Activated CD8-positive, alpha-beta T cell treated with anti-CD3 and anti-CD28 coated beads, Interleukin-2, amount 10 ng/mL, durations not matched to agents 7 days and 5 days (primary cell): ENCODE measurements around the gene DHRS1. TPM values are rescaled to one million over a fixed set of nuclear protein-coding genes. Genes with fewer than 3 reads are reported as not detected.

Experiments
- ATAC-seq: fragments of 150-1000 bp; cut with Tn5 transposase; one replicate; pipeline ENCODE4 v1.10.0; 2021; ENCODE audit warnings: moderate library complexity
- CTCF ChIA-PET: fragments of 350-600 bp; sonication (Branson Sonifier 250); formaldehyde crosslinking; loops from one replicate; lab custom pipeline; 2021; ENCODE audit warnings: antibody characterized with exemption; lab: Charles Lee
- POLR2A ChIA-PET: fragments of 350-600 bp; sonication (Branson Sonifier 250); formaldehyde crosslinking; loops from one replicate; lab custom pipeline; 2021; ENCODE audit warnings: antibody characterized with exemption; lab: Charles Lee
- DNase-seq: peaks from one replicate; pipeline ENCODE4 v3.0.0-alpha.2; 2020
- H3K27ac Mint-ChIP-seq: one replicate; pipeline ENCODE4 v1.8.0; 2021; ENCODE audit warnings: mild to moderate bottlenecking, mixed read lengths
- H3K27me3 Mint-ChIP-seq: one replicate; pipeline ENCODE4 v1.8.0; 2021; ENCODE audit warnings: low read depth, mixed read lengths
- H3K36me3 Mint-ChIP-seq: one replicate; pipeline ENCODE4 v1.8.0; 2021; ENCODE audit warnings: low read depth, mixed read lengths
- H3K4me1 Mint-ChIP-seq: one replicate; pipeline ENCODE4 v1.8.0; 2021; ENCODE audit warnings: low read depth, mixed read lengths
- H3K4me3 Mint-ChIP-seq: one replicate; pipeline ENCODE4 v1.8.0; 2021; ENCODE audit warnings: mild to moderate bottlenecking, mixed read lengths
- H3K9me3 Mint-ChIP-seq: one replicate; pipeline ENCODE4 v1.8.0; 2022; ENCODE audit warnings: mixed read lengths; ENCODE audit not compliant: insufficient read depth
- total RNA-seq, 2 experiments: library from RNA; stranded (reverse); gene quantifications; one replicate each; pipeline ENCODE4 v1.2.3, GENCODE V29; 2021

The DHRS1 gene
- total RNA-seq, 2 experiments from 2014 or later: 28.6 to 33.9 TPM

DNA sequence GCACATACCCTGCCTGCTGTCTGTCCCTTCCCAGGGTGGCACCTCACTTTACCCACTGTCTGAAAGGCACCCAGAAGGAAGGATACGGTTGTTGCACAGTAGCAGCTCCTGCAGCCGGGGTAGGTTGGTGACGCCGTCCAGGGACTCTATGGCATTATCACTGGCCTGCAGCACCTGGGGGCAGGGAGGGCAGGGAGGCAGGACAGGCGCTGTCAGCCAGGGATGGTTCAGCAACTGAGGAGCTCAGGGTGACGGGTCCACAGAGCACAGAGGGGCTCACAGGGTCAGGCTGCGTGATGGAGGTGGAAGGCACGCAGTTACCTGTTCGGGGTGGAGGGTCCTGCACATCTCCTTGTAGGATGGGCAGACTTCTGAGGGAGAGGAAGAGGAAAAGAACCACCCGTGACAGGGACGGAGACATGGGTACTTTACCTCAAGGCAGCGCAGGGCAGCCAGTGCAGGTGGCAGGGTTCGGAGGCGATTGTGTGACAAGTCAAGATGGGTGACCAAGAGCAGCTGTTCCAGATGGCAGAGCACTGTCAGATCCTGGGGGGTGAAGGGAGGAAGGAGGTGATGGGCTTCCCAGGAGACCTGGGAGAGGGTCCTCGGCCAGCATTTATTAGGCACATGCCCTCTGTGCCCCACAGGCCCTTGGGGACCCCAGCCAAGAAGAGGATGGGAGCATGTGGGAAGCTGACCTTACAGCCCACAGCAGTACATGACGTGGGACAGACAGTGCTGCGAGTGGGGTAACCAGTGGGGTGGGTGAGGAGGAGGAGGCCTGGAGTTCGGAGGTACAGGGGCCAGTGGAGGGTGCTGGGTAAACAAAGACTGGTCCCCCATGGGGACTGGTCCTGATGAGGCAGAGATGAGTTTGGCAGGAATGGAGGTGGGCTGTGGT, 33.0 kb downstream of the DHRS1 start:
- Mint-ChIP-seq H3K4me3 (no peak overlapping the region), H3K27ac (no peak overlapping the region), H3K9me3 (no peaks in the 10 kb centered on the region), H3K27me3 (no peaks in the 10 kb centered on the region), H3K4me1 (peaks cover 17% of the 10 kb centered on the region), H3K36me3 (peaks cover 21% of the 10 kb centered on the region)
- POLR2A ChIA-PET: interaction anchor here (0.9 to 1.0 kb wide), 2 partner anchors 16 to 24 kb away, joined by 3 read pairs; partner anchors contain the start of gene TINF2
- CTCF ChIA-PET: interaction anchor here (1.8 to 1.9 kb wide), 2 partner anchors 24 to 30 kb away, joined by 5 to 9 read pairs; partner anchors contain the start of gene TINF2
- no peak for ATAC-seq
- no peak for DNase-seq

DNA sequence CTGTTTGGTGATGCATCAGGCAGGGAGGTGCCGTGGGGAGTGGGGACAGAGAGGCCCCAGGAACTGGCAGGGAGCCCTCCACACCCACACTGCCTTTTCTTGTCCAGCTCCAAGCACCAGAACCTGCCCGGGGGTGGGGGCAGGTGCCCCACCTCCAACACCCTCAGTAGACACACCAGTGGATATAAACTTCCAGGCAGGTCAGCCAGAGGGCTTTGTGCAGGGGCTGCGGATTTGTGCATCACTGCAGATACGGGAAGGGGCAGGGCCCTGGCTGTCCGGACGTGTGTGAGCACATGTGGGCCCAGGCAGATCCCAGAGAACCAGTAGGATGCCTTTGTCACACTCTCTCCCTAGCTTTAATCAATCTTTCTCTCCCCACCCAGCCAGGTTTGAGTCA, 35.3 kb downstream of the DHRS1 start:
- Mint-ChIP-seq H3K4me3 (no peak overlapping the region), H3K27ac (no peak overlapping the region), H3K27me3 (no peaks in the 10 kb centered on the region), H3K9me3 (no peaks in the 10 kb centered on the region), H3K4me1 (peaks cover 3% of the 10 kb centered on the region), H3K36me3 (peaks cover 18% of the 10 kb centered on the region)
- DNase-seq (no peak), ATAC-seq (no peak)
- POLR2A ChIA-PET: no interaction called here
- CTCF ChIA-PET: interaction anchor here (1.4 kb wide), 1 partner anchor 69 kb away, joined by 3 read pairs; no protein-coding TSS in a partner anchor

DNA sequence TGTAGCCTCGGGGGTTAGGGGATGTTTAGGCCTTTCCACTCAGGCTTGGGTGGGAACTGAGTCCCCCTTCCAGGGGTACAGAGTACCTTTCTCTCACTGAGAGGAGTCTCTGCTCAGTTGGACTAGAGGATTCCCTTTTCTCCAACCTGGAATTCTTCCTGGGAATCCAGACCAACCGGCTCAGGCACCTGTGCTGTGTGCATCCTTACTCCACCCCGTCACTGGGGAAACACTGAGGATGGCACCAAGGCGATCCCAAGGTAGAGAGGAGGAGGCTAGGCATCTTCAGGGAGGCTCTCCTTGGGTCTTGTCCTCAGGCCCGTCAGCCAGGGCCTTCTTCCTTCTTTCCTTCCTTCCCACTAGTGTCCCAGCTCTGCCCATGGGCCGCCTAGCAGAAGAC, 35.7 kb downstream of the DHRS1 start:
- CTCF ChIA-PET: interaction anchor here (0.9 kb wide), 1 partner anchor 44 kb away, joined by 3 read pairs; the partner anchor contains the start of gene CIDEB
- POLR2A ChIA-PET: no interaction called here
- Mint-ChIP-seq H3K36me3 (peaks cover 16% of the 10 kb centered on the region), H3K27me3 (no peaks in the 10 kb centered on the region), H3K4me3 (no peak overlapping the region), H3K4me1 (no peaks in the 10 kb centered on the region), H3K9me3 (no peaks in the 10 kb centered on the region), H3K27ac (no peak overlapping the region)
- DNase-seq (no peak), ATAC-seq (no peak)

DNA sequence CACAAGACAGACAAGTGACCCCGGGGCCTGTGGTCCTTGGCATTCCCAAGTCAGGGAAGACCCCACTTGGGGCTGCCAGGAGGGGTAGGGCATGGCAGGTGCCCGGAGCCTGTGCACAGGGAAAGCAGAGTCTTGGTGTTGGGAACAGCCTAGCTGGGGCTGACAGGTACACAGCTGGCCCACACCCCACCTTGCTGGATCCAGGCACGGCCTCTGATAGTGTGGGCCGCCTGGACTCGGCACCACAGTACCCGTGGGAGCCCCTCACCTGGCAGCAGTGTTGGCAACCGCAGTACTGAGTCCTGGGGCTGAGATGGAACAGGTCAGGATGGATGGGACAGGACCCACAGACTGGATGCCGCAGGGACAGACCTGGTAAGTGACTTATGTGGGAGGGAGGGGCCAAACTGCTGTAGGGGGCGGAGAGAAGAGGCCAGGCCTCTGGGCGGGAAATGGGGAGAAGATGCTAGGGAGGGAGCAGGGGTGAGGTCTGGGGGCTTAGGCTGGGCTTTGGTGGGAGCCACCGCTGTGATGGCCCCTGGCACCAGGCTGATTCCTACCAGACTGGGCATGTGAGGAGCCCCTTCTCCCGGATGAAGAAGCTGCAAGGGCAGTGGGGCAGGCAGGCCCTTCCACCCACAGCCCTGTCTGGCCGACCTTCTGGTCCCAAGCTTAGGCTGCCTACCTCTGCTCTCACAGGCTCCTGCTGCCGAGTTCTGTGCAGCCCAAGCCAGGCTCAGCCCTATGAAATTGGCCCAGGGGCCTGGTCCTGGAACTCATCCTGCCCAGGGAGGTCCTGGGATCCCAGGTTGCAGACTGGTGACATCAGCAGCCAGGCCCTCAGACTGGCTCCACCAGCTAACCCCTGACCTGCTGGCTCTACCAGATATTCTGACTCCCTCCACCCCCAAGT, 36.5 kb downstream of the DHRS1 start, which contains the start of gene TGM1:
TSS of gene TGM1 (minus strand) at position 357 of the 913 bp plus-strand sequence. CDS start 825 bp downstream, outside the sequence.
- ATAC-seq (no peak), DNase-seq (no peak)
- Mint-ChIP-seq H3K4me3 (no peak within 1 kb of the TSS), H3K36me3 (peaks cover 14% of the 10 kb centered on the region), H3K9me3 (no peaks in the 10 kb centered on the region), H3K4me1 (no peaks in the 10 kb centered on the region), H3K27me3 (no peaks in the 10 kb centered on the region), H3K27ac (no peak within 1 kb of the TSS)
- ChIA-PET POLR2A (interaction anchor here (1.1 to 1.5 kb wide), 3 partner anchors 8 to 16 kb away, joined by 4 to 5 read pairs (median 4); partner anchors contain the start of gene RABGGTA), CTCF (interaction anchor here (0.9 to 1.6 kb wide), 5 partner anchors 8 to 47 kb away, joined by 3 to 5 read pairs (median 4); partner anchors contain the start of genes CIDEB, MDP1 and RABGGTA)

DNA sequence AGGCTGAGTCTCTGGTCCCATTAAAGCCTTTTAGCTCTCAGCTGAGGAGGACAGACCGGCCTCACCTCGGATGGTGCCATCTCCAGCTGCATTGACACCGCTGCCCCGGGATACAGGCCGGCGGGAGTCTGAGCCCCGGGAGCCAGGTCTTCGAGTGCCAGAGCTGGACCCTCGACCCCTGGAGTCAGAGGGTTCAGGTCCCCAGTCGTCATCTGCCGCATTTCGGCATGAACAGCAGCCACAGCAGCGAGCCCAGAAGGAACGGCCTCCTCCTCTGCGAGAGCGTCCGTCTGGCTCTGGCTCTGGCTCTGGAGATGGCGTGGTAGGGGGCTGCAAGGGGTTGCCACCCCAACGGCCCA, 37.6 kb downstream of the DHRS1 start:
- POLR2A ChIA-PET: interaction anchor here (1.1 to 1.5 kb wide), 3 partner anchors 9 to 15 kb away, joined by 4 to 5 read pairs (median 4); partner anchors contain the start of gene RABGGTA
- DNase-seq: no peak
- Mint-ChIP-seq H3K4me1 (no peaks in the 10 kb centered on the region), H3K27me3 (no peaks in the 10 kb centered on the region), H3K36me3 (peaks cover 8% of the 10 kb centered on the region), H3K27ac (no peak overlapping the region), H3K9me3 (no peaks in the 10 kb centered on the region), H3K4me3 (no peak overlapping the region)
- no peak for ATAC-seq
- CTCF ChIA-PET: interaction anchor here (0.7 to 1.6 kb wide), 6 partner anchors 9 to 46 kb away, joined by 3 to 5 read pairs (median 4); partner anchors contain the start of genes CIDEB, MDP1, RABGGTA and TINF2

DNA sequence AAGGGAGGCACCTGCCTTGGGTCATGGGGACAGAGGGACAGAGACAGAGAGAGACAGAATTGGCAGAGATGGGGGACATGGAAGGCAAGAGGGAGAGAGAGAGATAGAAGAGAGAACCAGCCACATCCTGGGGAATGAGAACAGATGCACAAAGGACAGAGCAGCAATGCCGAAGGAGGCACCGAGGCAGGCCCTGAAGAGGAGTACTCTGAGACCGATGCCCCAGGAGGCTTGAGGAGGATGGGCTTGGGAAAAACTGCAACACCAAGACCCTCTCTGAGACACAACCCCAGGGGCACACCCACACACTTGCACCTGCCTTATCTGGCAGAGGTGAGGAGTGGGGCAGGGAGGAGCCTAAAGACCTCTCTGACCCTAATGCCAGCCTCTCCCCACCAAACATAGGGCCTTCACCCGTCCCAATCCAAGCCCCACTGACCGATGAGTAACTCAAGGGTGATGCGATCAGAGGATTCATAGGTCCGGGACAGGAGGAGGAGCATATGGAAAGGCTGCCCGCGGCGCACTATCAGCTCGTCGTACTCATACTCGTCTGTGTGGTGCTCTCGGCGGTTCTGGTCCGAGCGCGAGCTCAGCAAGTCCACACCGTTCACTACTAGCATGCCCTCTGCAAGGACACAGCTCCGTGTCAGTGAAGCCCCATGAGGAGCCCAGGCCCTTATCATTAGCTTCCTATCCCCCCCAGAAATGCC, 38.2 kb downstream of the DHRS1 start:
- POLR2A ChIA-PET: interaction anchor here (1.5 kb wide), 2 partner anchors 9 to 10 kb away, joined by 4 to 5 read pairs; partner anchors contain the start of gene RABGGTA
- no peak for DNase-seq
- no peaks in the 10 kb centered on the region for H3K27me3 Mint-ChIP-seq
- no peak overlapping the region for H3K4me3 Mint-ChIP-seq
- CTCF ChIA-PET: interaction anchor here (0.8 to 1.6 kb wide), 4 partner anchors 9 to 46 kb away, joined by 3 to 5 read pairs (median 4); partner anchors contain the start of genes CIDEB, RABGGTA and TINF2
- no peaks in the 10 kb centered on the region for H3K9me3 Mint-ChIP-seq
- peaks cover 3% of the 10 kb centered on the region for H3K36me3 Mint-ChIP-seq
- ATAC-seq: no peak
- no peaks in the 10 kb centered on the region for H3K4me1 Mint-ChIP-seq
- no peak overlapping the region for H3K27ac Mint-ChIP-seq

DNA sequence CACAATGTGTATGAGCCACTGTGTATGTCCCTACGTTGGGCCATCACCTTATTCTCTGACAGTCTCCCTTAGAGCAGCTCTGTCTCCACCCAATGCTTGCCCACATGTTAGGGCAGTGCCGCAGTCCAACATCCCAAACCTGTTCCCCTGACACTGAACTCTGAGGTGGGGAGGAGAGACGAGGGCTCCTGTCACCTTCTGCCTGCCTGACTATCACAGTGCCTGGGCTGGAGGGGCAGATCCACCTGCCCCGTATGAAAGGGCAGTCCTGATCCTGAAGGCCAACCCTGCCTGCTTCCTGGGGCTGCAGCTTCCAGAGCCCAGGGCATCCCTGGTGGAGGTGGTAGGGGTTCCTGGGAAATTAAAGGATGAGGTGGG, 38.8 kb downstream of the DHRS1 start:
- no peaks in the 10 kb centered on the region for H3K27me3 Mint-ChIP-seq
- H3K9me3 Mint-ChIP-seq: no peaks in the 10 kb centered on the region
- no peak overlapping the region for H3K4me3 Mint-ChIP-seq
- H3K27ac Mint-ChIP-seq: no peak overlapping the region
- ChIA-PET POLR2A (no interaction called here), CTCF (no interaction called here)
- no peaks in the 10 kb centered on the region for H3K4me1 Mint-ChIP-seq
- DNase-seq: no peak
- no peak for ATAC-seq
- no peaks in the 10 kb centered on the region for H3K36me3 Mint-ChIP-seq

DNA sequence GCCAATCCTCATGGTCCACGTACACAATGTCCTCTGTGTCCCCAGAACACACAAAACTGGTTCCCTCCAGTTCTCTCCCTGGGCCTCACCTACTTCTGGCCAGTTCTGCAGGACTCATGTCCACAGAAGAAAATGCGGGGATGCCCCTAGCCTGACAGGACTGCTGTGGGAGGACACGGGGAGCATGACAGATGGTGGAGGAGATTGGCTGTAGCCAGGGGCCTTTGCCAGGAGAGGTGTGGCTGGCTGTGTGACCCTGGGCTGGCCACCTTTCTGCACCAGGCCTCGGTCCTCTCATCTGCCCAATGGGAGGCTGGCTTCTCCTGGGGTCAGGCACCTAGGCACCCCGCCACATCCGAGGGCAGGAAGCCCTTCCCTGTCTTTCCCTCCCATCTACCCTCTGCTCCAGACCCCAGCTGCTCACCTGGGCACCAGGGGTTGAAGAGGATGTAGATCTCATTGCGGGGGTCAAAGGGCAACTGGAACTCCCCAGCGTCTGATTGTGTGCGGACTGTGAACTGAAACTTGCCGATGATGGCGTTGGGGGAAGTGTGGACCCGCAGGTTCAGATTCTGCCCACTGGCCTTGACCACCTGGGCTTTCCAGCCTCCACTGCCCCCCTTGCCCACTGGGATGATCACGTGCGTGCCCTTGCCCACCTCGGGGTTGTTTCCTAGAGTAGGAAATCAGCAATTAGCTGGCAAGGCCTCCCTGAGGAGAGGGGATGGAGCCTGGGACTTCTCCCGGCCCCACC, 39.4 kb downstream of the DHRS1 start:
- peak overlapping the region; percentile 20 for H3K27ac Mint-ChIP-seq
- H3K9me3 Mint-ChIP-seq: no peaks in the 10 kb centered on the region
- no peak for ATAC-seq
- H3K27me3 Mint-ChIP-seq: no peaks in the 10 kb centered on the region
- H3K36me3 Mint-ChIP-seq: peaks cover 2% of the 10 kb centered on the region
- H3K4me3 Mint-ChIP-seq: no peak overlapping the region
- ChIA-PET POLR2A (interaction anchor here (0.7 kb wide), 1 partner anchor 17 kb away, joined by 3 read pairs; no protein-coding TSS in a partner anchor), CTCF (no interaction called here)
- no peak for DNase-seq
- no peaks in the 10 kb centered on the region for H3K4me1 Mint-ChIP-seq

DNA sequence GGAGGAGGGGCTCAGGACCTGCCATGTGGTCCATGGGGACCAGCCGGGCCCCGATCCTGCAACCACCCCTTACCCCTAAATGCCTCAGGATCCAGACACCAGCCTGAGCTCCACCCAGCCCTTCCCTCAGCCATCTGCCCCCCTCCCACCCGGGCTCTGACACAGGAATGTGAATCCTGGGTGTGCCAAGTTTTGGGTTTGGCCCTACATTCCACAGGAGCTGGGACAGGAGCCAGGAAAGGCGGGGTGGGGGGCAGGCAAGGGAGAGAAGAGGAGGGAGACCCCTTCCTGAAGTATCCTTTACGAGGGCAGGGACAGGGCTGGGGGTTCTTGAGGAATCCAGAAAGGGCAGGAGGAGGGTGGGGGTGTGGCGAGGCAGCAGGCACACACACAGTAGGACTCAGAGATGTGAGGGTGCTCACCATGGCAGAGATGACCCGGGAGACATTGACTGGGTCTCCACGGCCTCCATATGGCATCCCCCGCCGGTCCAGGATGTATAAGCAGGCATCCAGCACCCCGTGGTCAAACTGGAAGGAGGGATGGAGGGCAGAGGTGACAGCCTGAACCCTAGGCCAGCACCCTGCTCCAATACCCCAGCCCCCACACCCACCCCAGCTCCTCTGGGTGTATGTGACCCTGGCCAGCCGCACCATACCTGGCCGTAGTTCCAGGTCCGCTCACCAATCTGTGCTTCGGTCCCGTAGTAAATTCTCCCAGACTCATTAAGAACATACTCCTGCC, 40.1 kb downstream of the DHRS1 start:
- ChIA-PET POLR2A (interaction anchor here (0.7 to 1.2 kb wide), 2 partner anchors 16 to 40 kb away, joined by 3 read pairs; partner anchors contain the start of genes DHRS1 and NOP9), CTCF (interaction anchor here (4.2 kb wide), 1 partner anchor 11 kb away, joined by 16 read pairs; the partner anchor contains the start of gene RABGGTA)
- Mint-ChIP-seq H3K4me3 (no peak overlapping the region), H3K36me3 (peaks cover 4% of the 10 kb centered on the region), H3K4me1 (no peaks in the 10 kb centered on the region), H3K27me3 (no peaks in the 10 kb centered on the region), H3K27ac (peak overlapping the region; percentile 20), H3K9me3 (no peaks in the 10 kb centered on the region)
- ATAC-seq (no peak), DNase-seq (no peak)
